Chondrocyte (in vitro differentiated cells): Measurements from ENCODE around the gene BIN1. TPM values are rescaled to one million over a fixed set of nuclear protein-coding genes. Genes with fewer than 3 reads are reported as not detected.
A peak's percentile ranks its signal among the peaks of the same experiment; 100 is the strongest.

ENCODE experiments used
- DNase-seq: peaks from one replicate; pipeline ENCODE4 v3.0.0; 2021; ENCODE audit warnings: mixed read lengths, low spot score
- H3K27ac Mint-ChIP-seq: one replicate; pipeline ENCODE4 v1.8.0; 2021; ENCODE audit warnings: mild to moderate bottlenecking, moderate library complexity, mixed read lengths; ENCODE audit not compliant: unreplicated experiment
- H3K27me3 Mint-ChIP-seq: 2 replicates; pipeline ENCODE4 v1.8.0; 2021; ENCODE audit warnings: low read depth, mixed read lengths
- H3K36me3 Mint-ChIP-seq: 2 replicates; pipeline ENCODE4 v1.8.0; 2021; ENCODE audit warnings: low read depth, mixed read lengths
- H3K4me1 Mint-ChIP-seq: 2 replicates; pipeline ENCODE4 v1.8.0; 2021; ENCODE audit warnings: low read depth, mild to moderate bottlenecking, mixed read lengths
- H3K4me3 Mint-ChIP-seq: one replicate; pipeline ENCODE4 v1.8.0; 2021; ENCODE audit warnings: mild to moderate bottlenecking, moderate library complexity, mixed read lengths; ENCODE audit not compliant: unreplicated experiment
- H3K9me3 Mint-ChIP-seq: 2 replicates; pipeline ENCODE4 v1.8.0; 2021; ENCODE audit warnings: low read depth, mixed read lengths
- total RNA-seq: library from RNA; stranded (reverse); gene quantifications from 3 replicates; pipeline ENCODE4 v1.2.1, GENCODE V29; 2021
- TF ChIP-seq, protein P1 (sequence below): fragments of 200-600 bp; sonication (generic); IDR thresholded peaks from 2 replicates; pipeline ENCODE4 v1.5.0; 2021; ENCODE audit warnings: antibody characterized with exemption, mild to moderate bottlenecking, moderate library complexity

The BIN1 gene
- total RNA-seq, 1 donor from 2014 or later = 64.0 TPM

DNA sequence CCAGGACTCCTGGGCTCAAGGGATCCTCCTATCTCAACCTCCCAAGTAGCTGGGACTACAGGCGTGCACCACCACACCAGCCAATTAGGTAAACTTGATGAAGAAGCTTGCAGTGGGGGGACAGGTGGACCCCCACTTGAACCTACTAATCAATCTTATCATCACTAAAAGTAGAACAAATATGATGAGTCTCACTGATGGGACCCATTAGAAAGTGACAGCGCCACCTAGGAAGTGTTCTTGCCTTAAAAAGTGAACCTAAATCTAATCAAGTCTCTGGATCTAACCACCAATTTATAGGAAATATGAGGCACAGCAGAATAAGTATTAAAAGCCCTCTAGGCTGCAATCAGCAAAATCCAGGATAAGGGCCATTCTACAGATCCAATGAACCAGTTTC lies 79.2 kb downstream of the BIN1 start:
- DNase-seq = no peak
- no peaks in the 10 kb centered on the region for H3K27me3 Mint-ChIP-seq
- no peak overlapping the region for H3K4me3 Mint-ChIP-seq
- H3K27ac Mint-ChIP-seq = no peak overlapping the region
- TF ChIP-seq, protein P1, sequence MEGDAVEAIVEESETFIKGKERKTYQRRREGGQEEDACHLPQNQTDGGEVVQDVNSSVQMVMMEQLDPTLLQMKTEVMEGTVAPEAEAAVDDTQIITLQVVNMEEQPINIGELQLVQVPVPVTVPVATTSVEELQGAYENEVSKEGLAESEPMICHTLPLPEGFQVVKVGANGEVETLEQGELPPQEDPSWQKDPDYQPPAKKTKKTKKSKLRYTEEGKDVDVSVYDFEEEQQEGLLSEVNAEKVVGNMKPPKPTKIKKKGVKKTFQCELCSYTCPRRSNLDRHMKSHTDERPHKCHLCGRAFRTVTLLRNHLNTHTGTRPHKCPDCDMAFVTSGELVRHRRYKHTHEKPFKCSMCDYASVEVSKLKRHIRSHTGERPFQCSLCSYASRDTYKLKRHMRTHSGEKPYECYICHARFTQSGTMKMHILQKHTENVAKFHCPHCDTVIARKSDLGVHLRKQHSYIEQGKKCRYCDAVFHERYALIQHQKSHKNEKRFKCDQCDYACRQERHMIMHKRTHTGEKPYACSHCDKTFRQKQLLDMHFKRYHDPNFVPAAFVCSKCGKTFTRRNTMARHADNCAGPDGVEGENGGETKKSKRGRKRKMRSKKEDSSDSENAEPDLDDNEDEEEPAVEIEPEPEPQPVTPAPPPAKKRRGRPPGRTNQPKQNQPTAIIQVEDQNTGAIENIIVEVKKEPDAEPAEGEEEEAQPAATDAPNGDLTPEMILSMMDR = peak; percentile 43
- no peaks in the 10 kb centered on the region for H3K36me3 Mint-ChIP-seq
- H3K4me1 Mint-ChIP-seq = peaks cover 12% of the 10 kb centered on the region
- H3K9me3 Mint-ChIP-seq = peaks cover 3% of the 10 kb centered on the region

DNA sequence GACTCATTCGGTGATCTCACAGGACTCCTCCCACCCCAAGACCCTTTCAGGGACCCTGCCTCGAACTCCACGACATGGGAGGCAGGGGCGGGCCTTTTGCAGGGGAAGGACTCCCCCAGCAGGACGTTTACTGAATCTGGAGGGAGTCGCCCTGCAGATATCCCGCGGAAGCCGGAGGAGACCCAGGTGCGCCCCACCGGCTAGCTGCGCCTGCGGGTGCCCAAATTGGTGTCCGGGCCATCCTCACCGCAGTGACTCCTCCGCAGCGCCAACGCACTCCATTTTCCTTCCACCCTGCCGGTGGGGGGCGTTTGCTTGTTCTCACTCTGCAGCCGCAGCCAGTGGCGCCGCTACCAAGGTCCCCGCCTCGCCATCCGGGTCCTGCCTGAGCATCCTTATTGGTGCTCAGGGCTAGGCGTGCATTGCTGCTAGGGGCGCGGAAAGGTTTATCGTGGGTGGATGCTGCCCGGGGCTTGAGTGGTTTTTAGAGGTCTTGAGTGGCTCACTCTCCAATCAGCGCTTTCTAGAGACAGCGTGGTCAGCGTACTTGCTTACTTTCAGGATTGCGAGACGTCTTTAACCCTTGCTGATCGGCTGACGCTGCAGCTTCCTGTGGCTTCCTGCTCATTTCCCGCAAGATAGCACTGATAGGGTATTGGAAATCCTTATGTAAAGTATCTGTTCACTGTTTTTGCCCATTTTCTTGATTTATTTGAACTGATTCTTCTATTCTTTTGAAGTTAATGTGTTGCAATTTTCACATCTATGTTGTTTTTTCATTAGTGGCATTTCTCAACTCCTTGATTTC lies 81.4 kb downstream of the BIN1 start:
- H3K36me3 Mint-ChIP-seq = no peaks in the 10 kb centered on the region
- peak overlapping the region; percentile 51 for H3K27ac Mint-ChIP-seq
- peaks cover 3% of the 10 kb centered on the region for H3K9me3 Mint-ChIP-seq
- peak overlapping the region; percentile 81 for H3K4me3 Mint-ChIP-seq
- no peaks in the 10 kb centered on the region for H3K27me3 Mint-ChIP-seq
- no peak for DNase-seq
- TF ChIP-seq, protein P1 = peak; percentile 76
- peaks cover 12% of the 10 kb centered on the region for H3K4me1 Mint-ChIP-seq

DNA sequence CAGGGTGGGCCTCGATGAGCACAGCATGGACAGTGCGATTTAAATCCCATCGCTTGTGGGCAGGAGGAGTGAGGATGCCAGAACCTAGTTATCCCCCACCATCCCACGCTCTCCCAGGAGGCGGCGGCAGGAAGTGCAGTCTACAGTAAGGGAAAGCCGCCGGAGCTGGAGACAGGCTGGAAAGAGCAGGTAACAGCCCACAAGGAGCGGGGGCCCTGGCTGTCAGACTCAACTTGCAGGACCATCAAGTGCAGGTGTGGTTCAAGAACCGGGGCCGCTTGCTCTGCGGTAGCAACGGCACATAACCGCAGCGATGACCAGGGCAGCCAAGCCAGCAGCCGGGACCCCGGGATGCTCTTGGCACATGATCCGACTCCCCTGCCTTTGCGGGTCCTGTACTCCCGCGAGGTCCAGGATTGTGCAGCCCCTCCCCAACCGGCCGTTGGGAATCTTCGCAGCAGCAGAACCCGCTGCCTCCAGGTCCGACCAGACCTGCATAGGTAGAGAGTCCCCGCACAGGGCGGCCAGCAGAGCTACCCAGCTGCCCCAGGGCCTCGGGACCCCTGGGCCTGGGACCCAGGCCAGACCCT lies 82.1 kb downstream of the BIN1 start:
- DNase-seq = no peak
- peak overlapping the region; percentile 3 for H3K27ac Mint-ChIP-seq
- peak overlapping the region; percentile 81 for H3K4me3 Mint-ChIP-seq
- H3K27me3 Mint-ChIP-seq = no peaks in the 10 kb centered on the region
- H3K9me3 Mint-ChIP-seq = peaks cover 3% of the 10 kb centered on the region
- peaks cover 12% of the 10 kb centered on the region for H3K4me1 Mint-ChIP-seq
- H3K36me3 Mint-ChIP-seq = no peaks in the 10 kb centered on the region
- TF ChIP-seq, protein P1 = no peak

DNA sequence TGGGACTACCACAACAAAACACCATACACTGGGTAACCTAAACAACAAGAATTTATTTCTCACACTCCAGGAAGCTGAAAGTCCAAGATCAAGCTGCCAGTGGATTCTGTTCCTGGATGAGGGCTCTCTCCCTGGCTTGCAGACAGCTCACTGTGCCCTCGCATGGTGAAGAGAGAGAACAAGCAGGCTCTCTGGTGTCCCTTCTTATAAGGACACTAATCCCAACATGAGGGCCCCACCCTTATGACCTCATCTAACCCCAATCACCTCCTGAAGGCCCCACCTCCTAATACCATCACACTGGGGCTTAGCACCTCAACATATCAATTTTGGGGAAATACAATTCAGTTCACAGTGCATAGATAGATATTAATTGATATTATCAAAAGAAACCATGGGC lies 83.5 kb downstream of the BIN1 start:
- H3K9me3 Mint-ChIP-seq = peaks cover 3% of the 10 kb centered on the region
- H3K4me3 Mint-ChIP-seq = no peak overlapping the region
- peaks cover 3% of the 10 kb centered on the region for H3K27me3 Mint-ChIP-seq
- no peak for DNase-seq
- peaks cover 12% of the 10 kb centered on the region for H3K4me1 Mint-ChIP-seq
- TF ChIP-seq, protein P1 = no peak
- H3K27ac Mint-ChIP-seq = no peak overlapping the region
- no peaks in the 10 kb centered on the region for H3K36me3 Mint-ChIP-seq

DNA sequence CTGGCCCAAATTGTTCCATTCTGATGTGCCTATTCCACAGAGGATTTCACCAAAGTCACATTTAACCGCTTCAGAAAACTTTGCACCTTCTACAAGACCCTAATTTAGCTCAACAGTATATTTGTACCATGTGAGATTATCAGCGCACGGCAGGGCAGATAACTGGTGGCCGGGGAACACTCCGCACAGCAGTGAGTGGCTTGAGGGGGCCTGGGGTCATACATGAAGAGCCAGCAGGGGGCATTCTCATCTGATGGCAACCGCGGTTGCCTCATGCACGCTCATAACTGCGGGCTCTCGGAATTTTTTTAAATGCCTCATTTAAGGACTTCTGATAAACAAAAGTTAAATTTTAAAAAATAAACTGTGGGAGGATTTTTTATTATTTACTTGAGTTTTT lies 84.1 kb downstream of the BIN1 start:
- TF ChIP-seq, protein P1 = no peak
- no peaks in the 10 kb centered on the region for H3K36me3 Mint-ChIP-seq
- peaks cover 12% of the 10 kb centered on the region for H3K4me1 Mint-ChIP-seq
- H3K27me3 Mint-ChIP-seq = peaks cover 5% of the 10 kb centered on the region
- no peak overlapping the region for H3K4me3 Mint-ChIP-seq
- H3K9me3 Mint-ChIP-seq = peaks cover 3% of the 10 kb centered on the region
- DNase-seq = no peak
- no peak overlapping the region for H3K27ac Mint-ChIP-seq
